Kasumi-1 (cell line): ENCODE measurements around the gene RPS15.
A peak's percentile ranks its signal among the peaks of the same experiment; 100 is the strongest.

Experiments used
- DNase-seq, 2 experiments: peaks; one replicate each; lab custom pipeline; 2025; lab: John Stamatoyannopoulos, UW

RPS15 gene

DNA sequence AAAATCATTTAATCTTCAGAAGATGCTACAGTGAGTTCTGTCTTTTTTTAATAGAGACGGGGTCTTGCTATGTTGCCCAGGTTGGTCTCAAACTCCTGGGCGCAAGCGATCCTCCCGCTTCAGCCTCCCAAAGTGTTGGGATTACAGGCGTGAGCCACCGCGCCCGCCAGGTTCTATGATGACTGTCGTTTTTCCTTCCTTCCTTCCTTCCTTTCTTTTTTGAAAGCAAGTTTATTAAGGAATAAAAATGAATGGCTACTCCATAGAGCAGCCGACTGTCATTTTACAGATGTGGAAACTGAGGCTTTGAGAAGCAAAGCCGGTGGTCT lies 36.3 kb upstream of the RPS15 start:
- DNase-seq, result no peak

DNA sequence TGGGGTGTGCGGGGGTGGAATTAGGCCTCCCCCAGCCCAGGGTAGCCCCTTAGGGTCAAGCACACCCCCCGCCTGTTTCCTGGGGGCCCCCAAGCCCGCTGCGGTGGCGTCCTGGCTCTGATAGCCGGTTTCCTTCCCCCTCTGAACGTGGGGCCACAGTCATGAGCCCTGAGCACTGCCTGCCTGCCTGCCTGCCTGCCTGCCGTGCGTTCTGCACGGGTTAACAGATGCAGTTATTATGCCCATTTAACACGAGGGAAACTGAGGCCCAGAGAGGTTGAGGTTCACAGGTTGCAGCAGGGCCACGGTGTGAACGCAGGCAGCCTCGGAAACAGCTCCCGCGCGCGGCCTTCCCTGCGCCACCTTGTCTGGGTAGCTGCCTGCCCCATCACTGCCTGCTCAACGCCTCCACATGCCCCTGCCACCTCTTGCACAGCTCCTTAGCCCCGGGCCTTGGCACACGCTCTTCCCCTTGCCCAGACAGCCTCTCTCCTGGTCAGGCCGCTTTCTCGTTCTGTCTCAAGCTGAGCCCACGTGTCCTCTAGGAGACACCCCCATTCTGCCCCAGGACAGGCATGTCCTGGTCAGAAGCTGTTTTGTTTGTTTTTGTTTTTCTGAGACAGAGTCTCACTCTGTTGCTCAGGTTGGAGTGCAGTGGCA lies 35.7 kb upstream of the RPS15 start:
- peak; percentile 15 to 17 for DNase-seq

DNA sequence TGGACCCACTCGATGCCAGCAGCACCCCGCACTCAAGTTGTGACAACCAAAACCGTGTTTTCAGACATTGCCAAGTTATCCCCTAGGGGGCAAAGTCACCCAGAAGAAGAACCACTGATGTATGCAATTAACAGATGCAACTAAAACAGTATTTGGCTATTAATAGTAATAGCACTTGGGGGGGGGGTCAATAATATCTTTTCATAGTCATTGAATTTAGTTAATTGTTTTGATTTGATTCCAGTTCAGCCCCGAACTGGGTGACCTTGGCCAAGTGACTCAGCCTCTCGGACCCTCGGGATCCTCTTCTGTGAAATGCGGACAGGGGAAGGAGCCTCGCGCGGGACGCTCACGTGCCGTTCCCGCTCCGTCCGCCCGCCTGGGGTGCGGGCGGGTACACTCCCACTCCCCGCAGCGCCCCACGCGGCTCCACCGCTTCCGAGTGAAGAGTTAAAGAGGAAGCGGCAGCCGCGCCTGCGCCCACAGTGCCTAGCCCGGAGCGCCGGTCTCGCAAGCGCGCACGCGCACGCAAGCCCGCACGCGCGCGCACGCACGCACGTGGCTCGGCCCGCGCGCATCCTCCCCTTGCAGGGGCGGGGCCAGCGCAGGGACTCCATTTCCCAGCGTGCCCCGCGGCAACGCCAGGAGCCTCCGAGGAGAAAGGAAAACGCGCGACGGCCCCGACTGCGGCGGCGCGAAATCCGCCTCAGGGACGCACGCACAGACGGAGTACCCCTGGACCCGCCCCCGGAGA lies 31.2 kb upstream of the RPS15 start:
- DNase-seq, result peak; percentile 90 to 96

DNA sequence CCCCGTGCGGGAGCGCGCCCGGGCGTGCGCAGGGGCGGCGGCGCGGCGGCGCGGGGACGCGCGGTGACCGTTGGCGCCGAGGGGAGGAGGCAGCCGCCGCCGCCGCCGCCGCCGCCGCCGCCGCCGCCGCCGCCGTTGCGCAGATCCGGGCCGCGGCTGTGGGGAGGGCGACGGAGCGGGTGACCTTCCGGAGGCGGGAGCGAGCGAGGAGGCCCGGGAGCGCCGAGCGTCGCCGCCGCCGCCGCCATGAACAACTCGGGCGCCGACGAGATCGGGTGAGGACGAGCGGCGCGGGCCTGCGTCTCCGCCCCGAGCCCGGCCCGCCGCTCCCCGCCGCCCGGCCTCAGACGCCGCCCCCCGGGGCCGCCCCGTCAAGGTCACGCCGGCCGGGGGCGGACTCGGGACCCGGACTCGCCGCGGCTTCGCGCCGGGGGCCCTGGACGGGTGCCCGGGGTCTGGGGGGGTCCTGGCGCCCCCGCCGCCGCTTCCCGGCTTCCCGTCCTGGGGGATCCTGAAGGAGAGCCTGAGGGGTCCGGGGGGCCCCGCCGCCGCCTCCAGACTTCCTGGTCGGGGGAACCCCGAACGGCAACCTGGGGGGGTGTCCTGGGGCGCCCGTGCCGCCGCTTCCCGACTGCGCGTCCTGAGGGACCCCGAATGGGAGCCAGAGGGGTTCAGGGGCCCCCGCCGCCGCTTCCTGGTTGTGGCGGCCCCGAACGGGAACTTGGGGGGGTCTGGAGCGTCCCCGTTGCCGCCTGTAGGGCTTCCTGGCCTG lies 30.5 kb upstream of the RPS15 start, which contains the start of gene DAZAP1:
Gene DAZAP1, plus strand, starts transcription at position 59 of the 772 bp plus-strand sequence. Its CDS starts 188 bp downstream, at position 247.
- no peak for DNase-seq

DNA sequence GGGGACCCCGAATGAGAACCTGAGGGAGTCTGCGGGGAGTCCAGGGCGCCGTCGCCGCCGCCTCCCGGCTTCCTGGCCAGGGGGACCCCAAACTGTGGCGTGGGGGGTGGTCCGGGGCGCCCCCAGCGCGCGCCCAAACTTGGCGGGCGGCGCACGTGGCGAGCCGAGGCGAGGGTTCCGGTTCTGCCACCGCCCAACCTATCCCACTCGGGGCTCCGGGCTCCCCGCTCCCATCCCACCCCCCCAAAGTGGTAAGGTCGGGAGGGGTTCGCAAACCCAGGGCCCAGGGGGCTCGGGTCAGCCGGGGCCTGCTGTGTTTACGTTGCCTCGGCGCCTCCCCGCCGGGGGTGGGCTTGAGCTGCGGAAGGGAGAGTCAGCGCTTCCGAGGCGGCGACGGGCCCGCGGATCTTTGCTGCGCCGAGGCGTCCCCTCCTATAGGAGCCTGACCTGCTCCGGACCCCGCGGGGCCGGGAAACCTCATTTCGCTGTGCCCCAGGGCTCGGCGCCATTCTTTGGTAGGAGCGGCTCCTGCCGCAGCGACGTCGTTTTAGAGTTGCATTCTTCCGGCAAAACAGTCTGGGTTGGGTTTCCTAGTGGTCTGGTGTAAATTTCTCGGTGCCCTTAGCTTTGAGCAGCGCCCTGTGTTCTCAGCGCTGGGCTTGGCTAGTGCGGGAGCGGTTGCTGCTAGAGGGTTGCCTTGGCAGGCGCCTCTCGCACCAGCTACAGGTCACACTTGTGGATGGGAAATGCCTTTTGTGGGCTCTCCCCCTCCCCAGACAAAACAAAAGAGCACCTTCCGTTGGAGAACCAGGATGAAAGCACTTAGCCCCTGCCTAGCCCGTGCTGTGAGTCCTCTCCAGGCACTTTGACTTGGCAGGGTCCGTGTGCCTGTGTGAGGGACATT lies 29.6 kb upstream of the RPS15 start:
- peak; percentile 10 to 12 for DNase-seq

DNA sequence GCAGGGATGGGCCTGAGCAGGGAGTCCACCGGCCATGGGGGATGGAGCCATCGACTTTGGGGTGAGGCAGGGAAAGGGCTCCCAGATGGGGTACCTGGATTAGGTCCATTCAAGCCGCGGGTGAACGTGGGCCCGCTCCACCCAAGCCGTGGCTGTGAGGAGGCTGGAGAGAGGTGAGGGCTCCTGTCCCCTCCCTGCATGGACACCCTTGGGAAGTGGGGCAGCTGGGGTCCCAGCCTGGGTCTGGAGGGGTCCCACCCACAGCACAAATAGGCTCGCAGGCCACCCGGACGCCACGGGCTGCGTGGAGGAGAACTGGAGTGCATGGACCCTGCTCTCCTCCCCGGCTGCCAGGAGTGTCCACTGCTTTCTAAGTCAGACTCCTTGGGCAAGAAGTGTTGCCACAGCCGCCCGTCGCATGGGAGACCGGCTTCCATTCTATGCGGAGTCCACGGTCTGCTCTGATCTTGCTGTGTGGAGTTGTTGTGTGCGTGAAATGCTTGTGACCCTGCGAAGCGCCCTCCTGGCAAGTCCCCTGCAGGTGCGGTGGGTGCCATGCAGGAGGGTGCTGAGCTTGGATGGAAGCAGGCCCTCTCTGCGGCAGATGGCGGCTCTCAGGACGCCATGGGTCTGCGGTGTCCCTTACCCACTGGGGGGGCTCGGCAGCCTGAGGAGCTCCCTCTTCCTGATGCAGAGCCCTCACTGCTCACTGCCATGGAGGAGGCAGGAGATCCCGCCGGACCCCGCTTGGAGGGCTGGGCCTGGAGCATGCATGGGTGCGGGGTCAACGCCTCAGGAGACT lies 28.8 kb upstream of the RPS15 start:
- DNase-seq, result no peak

DNA sequence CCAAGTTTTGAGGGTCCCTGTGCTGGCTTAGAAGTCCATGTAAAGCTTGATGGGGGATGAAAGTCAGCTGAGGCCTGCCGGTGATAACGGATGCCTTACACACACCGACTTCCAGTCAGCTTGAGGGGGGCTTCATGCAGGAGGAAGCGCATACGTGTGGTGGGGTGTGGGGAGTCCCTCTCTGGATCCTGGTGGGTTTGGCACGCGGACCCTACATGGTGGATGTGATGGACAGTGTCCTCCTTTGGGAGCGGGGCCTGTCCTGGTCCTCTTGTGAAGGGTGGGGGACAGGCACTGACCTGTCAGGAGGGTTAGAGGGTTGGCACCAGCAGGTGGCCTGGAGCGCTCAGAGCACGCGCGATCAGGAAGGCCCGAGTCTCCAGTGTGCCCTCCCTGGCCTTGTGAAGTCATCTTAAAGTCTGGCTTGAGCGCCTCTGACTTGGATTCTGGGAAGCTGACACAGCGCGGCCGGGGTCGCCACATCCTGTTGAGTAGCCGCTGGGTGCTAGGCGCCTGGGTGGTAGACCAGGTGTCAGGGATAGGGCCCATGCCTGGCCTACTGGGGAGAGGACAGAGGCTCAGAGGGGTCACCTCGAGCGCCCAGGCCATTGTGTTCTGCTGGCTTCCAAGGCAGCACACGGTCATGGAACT lies 27.9 kb upstream of the RPS15 start:
- no peak for DNase-seq

GRCh38 chr19:1410789-1411188 lies 27.4 kb upstream of the RPS15 start:
- no peak for DNase-seq

DNA sequence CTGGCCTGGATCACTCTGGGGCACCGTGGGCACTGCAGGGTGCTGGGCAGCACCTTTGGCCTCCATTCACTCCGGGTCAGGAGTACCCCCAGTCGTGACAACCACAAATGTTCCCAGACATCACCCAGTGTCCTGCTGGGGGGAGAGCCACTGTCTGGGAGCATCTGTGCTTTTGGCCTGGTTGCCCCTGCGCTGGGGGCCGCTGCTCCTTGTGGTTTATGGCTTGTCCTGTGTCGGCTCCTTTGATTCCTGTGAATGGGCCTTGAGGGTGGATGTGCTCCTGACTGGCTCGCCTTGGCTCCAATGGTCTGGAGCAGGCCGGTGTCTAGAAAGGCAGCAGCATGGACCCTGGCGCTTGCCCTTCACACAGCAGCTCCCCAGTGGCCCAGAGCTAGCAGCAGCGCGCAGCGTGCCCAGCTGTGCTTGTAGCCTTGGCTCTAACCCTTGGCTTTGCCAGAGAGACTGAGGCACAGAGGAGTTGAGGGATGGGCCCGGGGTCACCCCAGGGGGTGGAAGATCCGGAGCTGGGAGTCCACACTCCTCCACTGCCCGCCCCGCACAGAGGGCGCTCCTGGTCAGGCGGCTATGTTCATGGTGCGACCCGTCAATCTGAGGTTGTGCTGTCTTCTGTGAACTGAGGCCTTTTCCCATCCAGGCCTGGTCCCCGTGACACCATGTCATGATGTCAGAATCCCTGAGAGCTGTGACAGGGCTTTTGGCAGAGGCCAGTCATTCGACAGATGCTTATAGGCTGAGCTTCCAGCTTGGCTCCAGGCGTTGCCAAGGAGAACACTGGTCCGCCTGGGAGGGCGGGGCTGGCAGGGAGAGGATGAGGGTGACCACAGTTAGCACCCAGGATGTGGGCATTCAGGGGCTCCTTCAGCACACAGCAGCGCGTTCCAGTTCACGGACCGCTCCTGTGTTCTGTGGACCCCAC lies 26.7 kb upstream of the RPS15 start:
- no peak for DNase-seq

DNA sequence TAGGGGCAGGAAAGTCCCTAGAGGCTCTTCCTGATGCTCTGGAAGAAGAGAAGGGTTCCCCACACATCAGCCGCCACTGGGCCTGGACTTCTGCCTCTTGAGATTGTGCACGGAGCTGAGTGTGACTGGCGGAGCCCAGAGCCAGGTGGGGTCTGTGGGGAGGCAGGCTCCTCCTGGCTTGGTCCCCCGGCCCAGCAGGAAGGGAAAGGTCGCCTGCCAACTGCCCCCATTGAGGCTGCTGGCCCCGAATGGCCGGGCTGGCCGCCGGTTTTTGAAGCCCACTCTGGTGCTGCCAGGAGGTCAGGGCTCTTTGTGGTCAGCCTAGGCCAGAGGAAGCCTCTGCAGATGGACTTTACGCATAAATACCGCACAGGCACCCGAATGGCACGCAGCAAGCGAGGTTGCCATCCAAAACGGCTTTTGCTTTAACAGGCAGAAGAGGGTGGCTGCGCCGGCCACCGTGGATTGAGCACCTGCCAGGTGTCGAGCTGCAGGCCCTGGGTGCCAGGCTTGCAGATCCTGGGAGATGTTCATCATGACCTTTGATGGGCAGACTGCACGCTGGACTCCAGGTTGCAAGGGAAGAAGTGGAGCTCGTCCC lies 25.8 kb upstream of the RPS15 start:
- no peak for DNase-seq

GRCh38 chr19:1412995-1413800 lies 25.0 kb upstream of the RPS15 start:
- DNase-seq, result no peak

DNA sequence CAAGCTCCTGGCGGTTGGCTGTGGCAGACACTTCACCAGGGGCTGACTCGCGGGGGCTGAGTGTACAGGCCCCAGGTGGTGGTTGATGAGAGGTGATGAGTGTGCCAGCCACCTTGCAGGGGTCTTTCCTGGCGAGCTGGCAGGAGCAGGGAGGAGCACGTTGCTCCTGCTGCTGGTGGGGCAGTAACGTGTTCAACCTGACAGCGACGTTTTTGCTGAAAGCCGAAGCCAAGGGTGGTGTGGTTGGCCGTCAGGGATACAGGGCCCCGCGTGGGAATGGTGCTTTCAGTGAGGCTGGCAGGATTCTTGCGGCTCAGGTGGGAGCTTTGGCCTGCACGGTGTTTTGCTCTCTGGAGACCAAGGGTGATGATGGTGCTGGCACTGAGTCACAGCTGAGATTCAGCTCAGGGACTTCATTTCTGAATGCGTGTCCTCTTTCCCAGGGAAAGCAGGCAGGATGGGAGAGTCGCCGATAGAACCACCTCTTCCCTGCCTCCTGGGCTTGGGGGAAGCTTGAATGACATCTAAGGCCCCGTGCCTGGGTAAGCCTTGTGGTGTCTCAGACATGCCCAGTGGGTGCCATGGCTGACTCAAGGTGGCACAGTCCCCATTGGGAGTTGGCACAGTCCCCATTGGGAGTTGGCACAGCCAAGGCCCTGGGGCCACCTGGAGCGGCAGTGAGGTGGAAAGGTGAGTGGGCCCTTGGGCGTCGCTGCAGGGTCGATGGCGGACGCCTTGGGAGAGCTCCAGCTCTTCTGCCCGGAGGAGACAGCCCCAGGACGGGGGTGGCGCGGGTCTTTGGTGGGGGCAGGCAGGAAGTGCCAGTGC lies 22.0 kb upstream of the RPS15 start:
- no peak for DNase-seq

DNA sequence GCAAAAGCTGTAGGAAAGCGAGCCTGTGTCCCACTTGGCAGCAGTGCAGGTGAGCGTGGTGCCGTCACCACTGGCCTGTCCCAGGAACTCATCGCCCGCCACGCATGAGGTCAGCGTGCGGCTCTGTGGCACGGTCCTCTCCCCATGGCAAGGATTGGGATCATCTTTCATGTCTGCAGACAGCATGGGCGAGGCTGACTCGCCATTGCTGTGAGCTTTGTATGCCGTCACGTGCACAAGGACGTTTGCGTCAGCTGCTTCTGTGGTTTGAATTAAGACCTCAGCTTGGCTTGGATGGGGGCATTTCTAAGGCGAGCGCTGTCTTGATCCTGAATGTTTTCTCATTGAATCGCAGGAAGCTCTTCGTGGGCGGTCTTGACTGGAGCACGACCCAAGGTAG lies 21.1 kb upstream of the RPS15 start:
- no peak for DNase-seq

GRCh38 chr19:1417681-1418495 lies 20.3 kb upstream of the RPS15 start:
- DNase-seq, result no peak

GRCh38 chr19:1418496-1418775 lies 19.8 kb upstream of the RPS15 start:
- no peak for DNase-seq

DNA sequence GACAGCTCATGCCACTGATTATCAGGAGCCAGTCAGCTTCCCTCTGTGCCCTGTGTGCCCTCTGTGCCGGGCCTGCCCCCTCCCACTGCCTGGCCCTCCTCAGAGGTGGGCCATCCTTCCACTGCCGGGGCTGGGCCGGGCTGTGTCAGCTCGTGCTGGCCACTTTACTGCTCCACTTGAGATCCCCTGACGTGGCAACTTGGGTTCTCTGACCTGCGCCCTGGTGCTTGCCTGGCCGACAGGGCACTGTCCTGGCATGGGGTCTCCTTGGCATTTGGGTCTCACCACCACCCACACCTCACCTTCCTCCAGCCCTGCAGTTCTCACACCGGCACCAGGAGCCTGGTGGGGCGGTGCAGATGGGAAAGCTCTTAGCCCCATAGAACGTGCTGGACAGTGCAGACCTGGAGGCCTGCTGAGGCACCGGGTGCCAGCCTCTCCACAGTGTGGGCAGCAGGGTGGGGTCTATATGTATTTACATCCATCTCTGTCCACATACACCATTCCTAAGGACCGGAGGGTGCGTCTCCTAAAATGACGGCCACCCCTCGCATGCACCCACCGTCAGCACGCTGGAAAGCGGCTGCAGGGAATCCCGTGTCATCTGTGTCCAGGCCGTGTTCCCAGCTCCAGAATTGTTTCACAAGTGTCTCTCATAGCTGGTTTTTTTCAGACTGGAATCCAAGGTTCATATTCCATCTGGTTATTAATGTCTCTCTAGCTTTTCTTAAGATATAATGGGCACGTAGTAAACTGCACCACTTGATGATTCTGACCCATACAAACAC lies 19.1 kb upstream of the RPS15 start:
- no peak for DNase-seq
